GM19372 (cell line): ENCODE data around the gene TMEM271.
"Not testable (repeated sequence)": the region's sequence is repeated elsewhere in the genome, so short reads cannot be mapped to it uniquely, and the experiment has no call there.

Source experiments
- ATAC-seq: cut with Tn5 transposase; IDR thresholded peaks from one replicate; pipeline ENCODE4 v1.9.1; 2021; ENCODE audit warnings: mild to moderate bottlenecking, low read depth, moderate library complexity; ENCODE audit not compliant: unreplicated experiment

TMEM271 gene

DNA sequence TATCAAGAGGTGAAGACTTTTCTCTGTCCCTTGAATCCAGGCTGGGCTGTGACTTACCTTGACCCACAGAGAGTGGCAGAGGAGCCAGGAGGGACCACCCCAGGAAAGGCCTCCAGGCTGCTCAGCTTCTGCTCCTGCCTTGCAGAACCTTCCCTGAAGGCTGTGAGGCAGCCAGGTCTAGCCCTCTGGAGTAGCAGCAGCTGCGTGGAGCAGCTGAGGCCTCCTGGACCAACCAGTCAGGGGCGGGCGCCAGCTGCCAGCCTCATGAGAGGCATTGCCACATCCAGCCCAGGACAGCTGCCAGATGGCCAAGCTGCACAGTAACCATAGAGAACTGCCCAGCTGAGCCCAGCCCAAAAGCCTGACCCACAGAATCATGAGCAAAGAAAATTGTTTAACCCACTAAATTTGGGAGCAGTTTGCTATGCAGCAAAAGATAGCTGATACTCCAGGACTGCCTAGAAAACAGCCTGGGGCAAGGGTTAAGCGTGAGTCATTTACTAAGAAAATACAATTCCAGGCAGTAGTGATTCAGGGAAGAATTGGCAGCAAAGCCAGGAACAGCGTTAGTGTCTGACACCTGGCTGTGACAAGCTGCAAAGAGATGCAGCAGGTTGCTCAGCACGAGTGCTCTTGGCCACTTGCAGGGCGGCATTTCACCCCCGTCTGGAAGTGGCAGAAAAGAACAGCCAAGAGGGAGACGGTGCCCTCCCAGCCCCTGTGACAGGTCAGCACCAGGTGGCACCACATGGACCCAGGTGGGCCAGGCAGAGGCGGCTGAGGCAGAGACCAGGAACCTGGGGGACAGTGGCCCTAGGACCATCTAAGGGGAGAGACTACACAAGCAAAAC, 34.5 kb upstream of the TMEM271 start:
- no peak for ATAC-seq

DNA sequence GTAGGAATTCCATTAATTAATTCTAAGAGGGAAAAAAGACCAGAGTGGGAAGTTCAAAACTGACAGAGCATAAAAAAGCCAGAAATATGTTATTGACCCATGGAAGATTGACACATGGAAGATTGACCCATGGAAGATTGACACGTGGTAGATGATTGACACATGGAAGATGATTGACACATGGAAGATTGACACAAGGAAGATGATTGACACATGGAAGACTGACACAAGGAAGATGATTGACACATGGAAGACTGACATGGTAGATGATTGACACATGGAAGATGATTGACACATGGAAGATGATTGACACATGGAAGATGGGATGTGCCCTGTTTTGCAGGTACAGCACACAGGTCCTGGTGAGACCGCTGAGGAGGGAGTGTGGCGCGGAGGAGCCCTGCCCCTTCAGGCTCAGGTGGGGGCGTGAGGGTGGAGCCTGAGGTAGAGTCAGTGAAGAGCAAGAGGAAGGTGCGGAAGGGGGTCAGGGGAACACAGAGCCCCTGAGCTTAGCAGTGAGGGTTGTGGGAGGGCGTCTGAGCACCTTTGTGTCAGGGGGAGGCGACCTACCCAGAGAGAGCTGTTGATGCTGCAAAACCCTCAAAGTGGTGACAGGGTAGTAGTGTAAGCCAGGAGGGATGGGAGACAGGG, 33.4 kb upstream of the TMEM271 start:
- ATAC-seq, result no peak

DNA sequence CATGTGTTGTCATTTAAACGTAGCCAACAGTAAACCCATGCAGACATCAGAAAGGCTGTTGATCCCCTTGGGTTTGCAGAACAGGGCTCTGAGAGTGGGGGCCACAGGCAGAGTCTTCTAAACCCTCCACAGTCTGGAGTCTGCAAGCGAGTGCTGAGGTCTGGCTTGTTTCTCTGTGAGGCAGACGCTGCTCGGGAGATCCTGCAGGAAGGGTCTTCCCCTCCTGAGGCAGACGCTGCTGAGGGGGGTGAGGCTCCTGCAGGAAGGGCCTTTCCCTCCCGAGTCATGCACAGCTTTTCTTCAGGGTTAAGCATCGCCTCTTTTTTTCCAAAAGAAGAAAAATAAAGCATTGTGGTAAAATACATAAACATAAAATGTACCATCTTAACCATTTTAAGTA, 32.1 kb upstream of the TMEM271 start:
- ATAC-seq, result no peak

DNA sequence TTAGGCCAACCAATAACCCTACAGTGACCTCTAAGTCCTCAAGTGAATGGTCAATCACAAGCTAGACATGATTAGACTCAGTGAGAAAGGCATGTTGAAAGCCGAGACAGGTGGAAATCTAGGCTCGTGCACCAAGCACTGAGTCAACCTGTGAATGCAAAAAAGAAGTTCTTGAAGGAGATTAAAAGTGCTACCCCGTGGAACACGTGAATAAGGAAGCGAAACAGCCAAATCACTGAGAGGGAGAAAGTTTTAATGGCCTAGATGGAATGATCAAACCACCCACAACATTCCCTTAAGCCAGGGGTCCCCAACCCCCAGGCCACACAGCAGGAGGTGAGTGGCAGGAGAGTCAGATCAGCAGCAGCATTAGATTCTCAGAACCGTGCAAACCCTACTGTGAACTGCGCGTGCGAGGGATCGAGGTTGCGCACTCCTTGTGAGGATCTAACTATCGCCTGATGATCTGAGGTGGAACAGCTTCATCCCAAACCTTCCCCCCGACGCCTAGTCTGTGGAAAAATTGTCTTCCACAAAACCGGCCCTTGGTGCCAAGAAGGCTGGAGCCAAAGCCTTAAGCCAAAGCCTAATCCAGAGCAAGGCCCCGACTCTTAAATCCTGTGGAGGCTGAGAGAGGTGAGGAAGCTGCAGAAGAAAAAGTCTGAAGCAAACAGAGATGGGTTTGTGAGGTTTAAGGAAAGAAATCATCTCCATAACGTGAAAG, 29.8 kb upstream of the TMEM271 start:
- ATAC-seq, result no peak

DNA sequence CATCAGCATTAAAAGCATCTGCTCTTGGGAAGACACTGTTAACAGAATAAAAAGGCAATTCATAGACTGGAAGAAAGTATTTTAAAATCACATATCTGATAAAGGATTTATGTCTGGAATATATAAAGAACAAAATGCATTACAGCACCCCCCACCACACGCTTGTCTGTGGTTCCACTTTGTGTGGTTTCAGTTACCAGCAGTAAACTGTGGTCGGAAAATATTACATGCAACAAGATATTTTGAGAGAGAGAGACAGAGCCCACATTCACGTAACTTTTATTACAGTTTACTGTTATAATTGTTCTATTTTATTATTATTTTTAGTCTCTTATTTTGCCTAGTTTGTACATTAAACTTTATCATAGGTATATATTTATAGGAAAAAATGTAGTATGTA, 28.0 kb upstream of the TMEM271 start:
- no peak for ATAC-seq

DNA sequence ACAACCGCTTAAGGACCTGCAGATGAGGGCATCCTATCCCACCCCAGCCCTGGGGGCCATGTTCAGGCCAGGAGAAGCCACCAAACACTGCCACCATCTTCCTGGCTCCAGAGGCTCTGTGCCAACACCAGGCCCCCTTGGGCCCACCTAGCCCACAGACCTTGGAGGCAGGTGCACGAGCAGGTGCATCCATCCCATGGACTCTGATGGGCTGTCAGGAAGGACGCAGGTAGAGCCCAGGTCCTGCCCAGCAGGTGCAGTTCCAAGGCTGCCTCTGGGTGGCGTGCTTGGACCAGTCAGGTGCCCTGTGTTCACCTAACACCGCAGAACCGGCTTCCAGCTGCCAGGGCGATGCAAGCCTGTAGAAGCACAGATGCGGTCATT, 26.5 kb upstream of the TMEM271 start:
- ATAC-seq, result no peak

DNA sequence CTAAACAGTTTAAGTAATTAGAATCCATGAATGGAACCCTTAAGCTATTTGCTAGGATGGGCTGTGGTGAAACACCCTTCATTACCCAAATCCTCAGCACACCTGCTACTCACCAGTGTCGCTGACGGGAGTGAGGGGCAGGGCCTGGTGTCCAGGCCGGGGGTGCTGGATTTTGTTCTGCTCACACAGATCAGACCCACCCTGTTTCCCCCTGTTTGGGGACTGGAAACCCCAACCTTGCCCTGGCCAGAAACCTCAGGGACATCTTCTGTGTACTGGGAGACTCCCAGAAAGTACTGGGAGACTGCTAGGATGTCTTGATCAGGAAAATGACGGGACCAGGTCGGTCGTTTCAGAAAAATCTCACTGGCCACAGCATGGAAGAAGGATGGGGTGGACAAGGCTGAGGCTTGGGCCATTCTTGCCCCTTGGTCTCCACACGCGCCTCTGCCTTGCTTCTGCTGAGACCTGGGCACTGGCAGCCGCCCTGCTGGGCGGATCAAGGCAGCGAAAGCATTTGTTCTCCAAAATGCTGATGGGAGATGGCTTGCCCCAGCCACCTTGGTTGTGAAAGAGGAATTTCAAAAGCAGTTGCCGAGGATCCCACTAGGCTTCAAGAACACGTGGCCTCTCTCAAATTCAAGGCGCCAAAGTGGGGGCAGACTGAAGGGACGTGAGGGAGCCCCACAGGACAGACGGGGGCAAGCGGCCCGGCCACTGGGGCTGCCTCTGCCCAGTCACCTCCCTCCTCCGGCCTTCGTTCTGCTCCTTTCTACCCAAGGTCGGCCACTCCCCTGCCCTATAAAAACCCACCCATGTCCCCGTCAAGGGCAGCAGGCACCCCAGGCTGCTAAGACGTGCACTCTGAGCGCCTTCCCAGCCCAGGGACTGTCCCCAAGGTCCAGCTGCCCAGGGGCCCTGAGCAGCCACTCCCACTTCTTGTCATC, 25.8 kb upstream of the TMEM271 start:
- ATAC-seq, result no peak

DNA sequence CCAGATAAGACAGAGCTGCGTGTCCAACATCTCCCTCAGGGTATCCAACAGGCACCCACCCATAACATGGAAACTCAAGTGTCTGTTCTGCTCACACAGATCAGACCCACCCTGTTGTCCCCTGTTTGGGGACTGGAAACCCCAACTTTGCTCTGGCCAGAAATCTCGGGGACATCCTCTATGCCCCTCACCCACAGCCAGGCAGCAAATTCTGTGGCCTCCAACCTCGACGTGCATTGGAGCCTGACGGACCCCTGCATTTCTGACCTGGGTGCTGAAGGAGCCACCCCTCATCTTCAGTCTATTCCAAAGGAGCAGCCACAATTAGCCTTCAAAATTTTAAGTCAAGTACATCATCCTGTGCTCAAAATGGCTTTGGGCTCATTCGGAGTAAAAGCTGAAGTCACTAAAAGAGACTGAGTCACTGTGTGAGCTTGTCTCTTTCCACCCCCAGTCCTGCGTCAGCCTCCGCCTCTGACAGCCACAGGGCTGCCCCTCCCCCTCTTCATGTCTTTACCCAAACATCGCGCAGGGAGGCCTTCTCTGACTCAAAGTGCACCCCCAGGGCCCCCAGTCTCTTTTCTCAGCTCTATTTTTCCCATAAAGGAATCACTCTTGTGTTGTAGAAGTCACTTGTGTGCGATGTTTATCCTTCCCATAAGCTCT, 24.9 kb upstream of the TMEM271 start:
- ATAC-seq, result no peak

DNA sequence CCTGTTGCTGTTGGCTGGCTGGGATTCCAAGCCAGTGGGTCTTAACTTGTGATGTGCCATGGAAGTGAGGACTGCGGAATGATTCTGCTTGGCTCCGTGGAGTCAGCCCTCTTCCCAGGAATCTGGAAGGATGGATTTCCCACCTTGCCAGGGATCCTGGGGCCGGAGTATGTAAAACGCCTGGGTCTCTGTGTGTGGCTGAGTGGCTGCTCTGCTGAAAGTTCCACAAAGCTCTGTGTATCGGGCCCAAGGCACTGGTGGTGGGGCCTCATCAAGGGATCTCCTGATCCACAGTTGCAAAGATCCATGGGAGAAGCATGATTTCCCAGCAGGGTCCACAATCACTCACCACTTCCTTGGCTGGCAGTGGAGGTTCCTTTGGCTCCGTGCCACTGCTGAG, 24.1 kb upstream of the TMEM271 start:
- no peak for ATAC-seq

DNA sequence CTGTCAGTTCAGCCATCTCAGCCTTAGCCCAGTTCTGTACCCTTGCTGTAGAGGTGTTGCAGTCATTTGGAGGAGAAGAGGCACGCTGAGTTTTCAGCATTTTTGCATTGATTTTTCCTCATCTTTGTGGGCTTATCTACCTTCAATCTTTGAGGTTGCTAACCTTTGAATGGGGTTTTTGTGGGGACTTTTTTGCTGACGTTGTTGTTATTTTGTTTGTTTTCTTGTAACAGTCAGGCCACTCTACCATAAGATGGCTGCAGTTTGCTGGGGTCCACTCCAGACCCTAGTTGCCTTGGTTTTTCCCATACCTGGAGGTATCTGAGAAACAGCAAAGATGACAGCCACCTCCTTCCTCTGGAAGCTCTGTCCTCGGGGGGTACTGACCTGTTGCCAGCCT, 22.8 kb upstream of the TMEM271 start:
- no peak for ATAC-seq

DNA sequence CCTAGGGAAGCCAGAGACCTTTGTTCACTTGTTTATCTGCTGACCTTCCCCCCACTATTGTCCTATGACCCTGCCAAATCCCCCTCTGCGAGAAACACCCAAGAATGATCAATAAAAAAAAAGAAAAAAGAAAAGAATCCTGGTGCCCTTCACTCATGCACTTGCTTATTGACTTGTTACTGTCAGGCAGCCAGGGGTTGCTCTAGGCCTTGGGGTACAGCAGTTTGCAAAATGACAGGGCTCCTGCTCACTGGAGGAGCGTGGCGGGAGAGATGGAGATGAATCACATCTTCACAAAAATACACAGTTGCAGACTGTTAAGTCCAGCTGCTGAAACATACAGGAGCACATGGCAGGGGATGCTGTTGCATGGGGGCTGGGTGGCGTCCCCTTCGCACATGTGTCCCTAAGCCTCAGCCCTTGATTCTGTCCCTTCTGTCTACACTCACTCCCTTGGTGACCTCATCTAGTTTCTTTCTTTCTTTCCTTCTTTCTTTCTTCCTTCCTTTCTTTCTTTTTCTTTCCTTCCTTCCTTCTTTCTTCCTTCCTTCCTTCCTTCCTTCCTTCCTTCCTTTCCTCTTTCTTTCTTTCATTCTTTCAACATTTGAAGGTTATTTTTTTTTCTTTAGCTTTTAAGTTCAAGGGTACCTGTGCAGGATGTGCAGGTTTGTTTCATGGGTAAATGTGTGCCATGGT, 16.9 kb upstream of the TMEM271 start:
- ATAC-seq, result no peak

DNA sequence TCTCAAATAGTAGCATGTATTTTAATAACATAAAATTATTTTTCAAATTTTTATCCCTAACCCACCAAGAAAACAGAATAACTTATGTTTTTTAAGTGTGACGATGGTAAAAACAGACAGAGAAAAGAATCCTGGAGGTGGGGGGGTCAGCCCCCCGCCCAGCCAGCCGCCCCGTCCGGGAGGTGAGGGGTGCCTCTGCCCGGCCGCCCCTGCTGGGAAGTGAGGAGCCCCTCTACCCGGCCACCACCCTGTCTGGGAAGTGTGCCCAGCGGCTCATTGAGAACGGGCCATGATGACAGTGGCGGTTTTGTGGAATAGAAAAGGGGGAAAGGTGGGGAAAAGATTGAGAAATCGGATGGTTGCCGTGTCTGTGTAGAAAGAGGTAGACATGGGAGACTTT, 16.1 kb upstream of the TMEM271 start:
- ATAC-seq, result not testable (repeated sequence)

DNA sequence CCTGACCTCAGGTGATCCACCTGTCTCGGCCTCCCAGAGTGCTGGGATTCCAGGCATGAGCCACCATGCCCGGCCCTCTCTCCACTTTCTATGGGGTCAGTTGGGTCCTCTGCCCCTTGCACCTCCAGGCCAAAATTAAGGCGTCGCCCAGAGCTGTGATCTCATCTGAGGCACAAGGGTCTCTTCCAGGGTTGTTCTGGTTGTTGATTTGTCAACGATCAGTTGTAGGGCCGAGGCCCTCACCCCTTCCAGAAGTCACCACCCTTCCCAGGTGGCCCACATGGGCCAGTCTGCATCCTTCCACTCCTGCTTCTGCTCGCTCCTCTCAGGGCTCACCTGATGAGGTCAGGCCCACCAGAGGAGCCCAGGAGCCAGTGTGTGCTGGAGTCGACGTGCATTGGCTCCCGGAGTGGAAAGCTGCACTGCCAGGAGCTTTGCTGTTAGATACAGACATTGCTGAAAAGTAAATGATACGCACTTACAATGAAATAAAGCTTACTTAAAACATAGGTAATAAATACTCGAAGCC, 14.3 kb upstream of the TMEM271 start:
- ATAC-seq, result no peak

DNA sequence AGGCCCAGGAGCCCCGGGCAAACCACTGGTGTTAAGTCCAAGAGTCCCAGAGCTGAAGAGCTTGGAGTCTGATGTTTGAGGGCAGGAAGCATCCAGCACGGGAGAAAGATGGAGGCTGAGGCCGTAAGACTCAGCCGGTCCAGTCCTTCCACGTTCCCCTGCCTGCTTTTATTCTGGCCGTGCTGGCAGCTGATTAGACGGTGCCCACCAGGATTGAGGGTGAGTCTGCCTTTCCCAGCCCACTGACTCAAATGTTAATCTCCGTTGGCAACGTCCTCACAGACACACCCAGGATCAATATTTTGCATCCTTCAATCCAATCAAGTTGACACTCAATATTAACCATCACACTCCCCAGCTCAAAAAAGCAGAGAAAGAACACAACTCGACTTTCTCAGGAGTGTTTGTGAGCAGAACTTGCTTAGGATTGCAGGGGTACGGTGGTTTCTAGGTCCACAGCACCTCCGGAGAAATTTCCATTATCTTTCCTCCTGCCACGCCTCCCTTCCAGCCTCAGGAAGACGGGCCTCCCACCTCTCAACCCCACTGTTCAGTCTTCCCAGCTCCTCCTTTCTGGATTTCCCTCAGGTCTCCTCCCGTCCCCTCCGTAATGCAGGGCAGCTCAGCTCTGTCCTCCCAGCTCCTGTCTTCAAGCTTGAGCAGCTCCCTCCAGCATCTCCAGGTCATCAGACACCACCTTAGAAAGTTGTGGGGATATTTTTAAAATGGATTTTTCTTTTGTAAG, 13.3 kb upstream of the TMEM271 start:
- ATAC-seq, result no peak

DNA sequence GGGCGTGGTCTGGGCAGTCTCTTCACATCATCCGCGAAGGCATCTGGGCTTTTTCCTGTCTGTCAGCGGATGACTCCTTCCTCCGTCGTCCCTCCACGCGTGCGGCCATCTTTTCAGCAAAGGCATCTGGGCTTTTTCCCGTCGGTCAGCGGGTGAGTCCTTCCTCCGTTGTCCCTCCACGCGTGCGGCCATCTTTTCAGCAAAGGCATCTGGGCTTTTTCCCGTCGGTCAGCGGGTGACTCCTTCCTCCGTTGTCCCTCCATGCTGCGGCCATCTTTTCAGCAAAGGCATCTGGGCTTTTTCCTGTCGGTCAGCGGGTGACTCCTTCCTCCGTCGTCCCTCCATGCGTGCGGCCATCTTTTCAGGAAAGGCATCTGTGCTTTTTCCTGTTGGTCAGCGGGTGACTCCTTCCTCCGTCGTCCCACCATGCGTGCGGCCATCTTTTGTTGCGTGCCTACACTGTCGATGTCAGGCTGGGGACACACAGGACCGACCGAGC, 12.3 kb upstream of the TMEM271 start:
- ATAC-seq, result no peak

DNA sequence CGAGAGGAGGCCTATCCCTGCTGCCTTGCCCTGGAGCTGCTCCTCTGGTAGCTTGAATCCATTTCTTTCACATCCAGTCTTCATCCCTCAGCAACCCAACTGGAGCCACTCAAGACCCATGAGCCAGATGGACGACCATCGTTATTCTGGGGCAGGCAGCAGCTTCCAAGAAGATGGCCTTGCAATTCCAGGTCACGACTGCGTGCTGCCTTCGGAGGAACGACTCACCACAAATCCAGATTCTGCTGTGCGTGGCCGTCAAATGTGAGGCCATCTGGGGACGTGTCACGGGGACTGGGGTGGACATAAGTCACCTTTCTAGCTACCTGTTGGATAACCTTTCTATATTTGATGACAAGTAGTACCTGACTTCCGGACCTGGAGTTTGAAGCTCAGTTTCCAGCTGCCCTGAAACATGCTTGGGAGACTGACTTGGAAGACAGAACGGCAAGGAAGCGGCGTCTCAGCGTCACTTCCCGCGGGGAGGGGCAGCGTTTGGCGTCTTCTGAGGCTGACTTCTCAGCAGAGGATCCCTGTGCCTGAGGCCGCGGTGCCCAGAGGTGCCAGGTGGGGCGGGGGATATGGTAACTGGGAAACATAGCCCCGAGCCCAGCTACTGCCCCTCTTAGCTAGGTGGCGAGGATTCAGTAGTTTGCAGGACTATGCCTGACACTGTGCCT, 11.7 kb upstream of the TMEM271 start:
- ATAC-seq, result no peak

DNA sequence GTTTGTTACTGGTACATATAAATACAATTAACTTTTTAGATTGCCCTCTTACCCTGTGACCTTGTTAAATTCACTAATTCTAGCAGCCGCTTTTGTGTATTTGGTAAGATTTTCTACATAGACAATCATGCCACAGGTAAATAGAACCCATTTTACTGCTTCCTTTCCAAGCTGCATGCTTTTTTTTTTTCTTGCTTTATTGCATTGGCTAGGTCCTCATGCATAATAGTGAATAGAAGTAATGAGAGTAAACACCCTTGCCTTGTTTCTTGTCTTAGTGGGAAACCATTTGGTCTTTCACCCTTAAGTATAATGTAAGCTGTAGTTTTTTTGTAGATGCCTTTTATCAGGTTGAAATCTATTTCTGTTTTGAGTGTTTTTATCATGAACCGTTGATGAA, 7.7 kb upstream of the TMEM271 start:
- ATAC-seq, result no peak
